Ovary (tissue), 9 donors: ENCODE results near the gene CASD1. TPM values are rescaled to one million over a fixed set of nuclear protein-coding genes. Genes with fewer than 3 reads are reported as not detected.

Experiments used
- DNase-seq, 5 donors: peaks; one replicate each; pipeline ENCODE4 v3.0.0-alpha.2; 2019 to 2020
- H3K27ac ChIP-seq, 2 donors: fragments of 200-600 bp; one replicate each; pipeline versions ENCODE4 v1.5.1 to v1.8.0; 2019 to 2022
- H3K27me3 ChIP-seq: fragments of 200-600 bp; one replicate; pipeline ENCODE4 v1.8.0; 2022
- H3K36me3 ChIP-seq: fragments of 200-600 bp; sonication (generic); one replicate; pipeline ENCODE4 v1.5.1; 2019
- H3K4me1 ChIP-seq: one replicate; pipeline ENCODE4 v1.8.1; 2013; ENCODE audit warnings: mild to moderate bottlenecking, moderate library complexity; ENCODE audit not compliant: insufficient read depth
- H3K4me3 ChIP-seq: fragments of 200-600 bp; sonication (generic); one replicate; pipeline ENCODE4 v1.5.1; 2017
- H3K9me3 ChIP-seq, 2 donors: fragments of 200-600 bp in 1 of 2; sonication (generic) in 1 of 2; one replicate each; pipeline versions ENCODE4 v1.5.1 to v1.8.1; 2013 to 2019; ENCODE audit warnings: mild to moderate bottlenecking in 1 of 2, moderate library complexity in 1 of 2
- CTCF ChIP-seq, 3 donors: fragments of 450-650 bp in 2 of 3; fragments of 200-600 bp in 1 of 3; IDR thresholded peaks; one replicate each; pipeline versions ENCODE4 v1.5.1 to v1.8.0; 2016 to 2022; ENCODE audit warnings: antibody characterized with exemption in 3 of 3, mild to moderate bottlenecking in 1 of 3
- EP300 ChIP-seq: sonication (generic); formaldehyde crosslinking; IDR thresholded peaks from one replicate; pipeline ENCODE4 v1.6.1; 2017; ENCODE audit warnings: antibody characterized with exemption
- POLR2A ChIP-seq: fragments of 450-650 bp; IDR thresholded peaks from one replicate; pipeline ENCODE4 v1.6.1; 2017; ENCODE audit warnings: antibody characterized with exemption, mild to moderate bottlenecking, moderate library complexity
- whole genome bisulfite sequencing, 3 donors: extraction: QIAGEN DNeasy Blood & Tissue Kit in 1 of 3; methylation state at CpG; one replicate each; pipeline versions ENCODE4 v1.1.5 to v1.1.7; 2013 to 2017; 5-methylcytosine and 5-hydroxymethylcytosine counted together
- intact Hi-C, 4 donors: fragments of 100-400 bp; cut with DNase I; formaldehyde crosslinking; loops; one replicate each; pipeline versions ENCODE4 v1.11.0 to v1.15.1; 2022 to 2023
- polyA plus RNA-seq, 2 donors: library from polyadenylated mRNA; stranded (reverse); fragments of 200-250 nt in 1 of 2; fragments of 350-450 nt in 1 of 2; fragmentation: Illumina TruSeq in 1 of 2; extraction: RNeasy Lipid Tissue Mini Kit (QIAGEN cat#74804) in 1 of 2; gene quantifications; one replicate each; pipeline ENCODE4 v1.2.3, GENCODE V29; 2013 to 2014
- total RNA-seq, 7 donors: library from RNA; depleted of rRNA in 2 of 7; stranded (reverse); fragments of >200 nt in 2 of 7; fragmentation: NEBNext Ultra II Directional in 3 of 7; extraction: Animal tissue kit (Norgen Biotek cat#: 25700) in 3 of 7; gene quantifications; one replicate each; pipeline versions ENCODE4 v1.1.0 to v1.2.4, GENCODE V29; 2016 to 2023
- donor health status: DM: no; HTN: no; CAD: no; lungs with moderate emphysema.
- donor health status: DM: no; HTN: no; CAD: no.
- donor health status: Bipolar disorder and iron deficiency.
- donor health status: DM: yes; HTN: yes; CAD: no.
- donor health status: DM: no; HTN: no; CAD: no.
- donor health status: DM: yes; HTN: yes; CAD: no.

The CASD1 gene
- total and polyA plus RNA-seq, 9 donors = 16.7 to 32.1 (median 23.3) TPM

GRCh38 chr7:94512735-94513564 lies 3.3 kb downstream of the CASD1 start:
- Histone ChIP-seq H3K4me3 (no peak overlapping the region), H3K27me3 (no peaks in the 10 kb centered on the region), H3K9me3 (no peaks in the 10 kb centered on the region), H3K36me3 (no peaks in the 10 kb centered on the region), H3K27ac (no peak overlapping the region), H3K4me1 (peaks cover 5% of the 10 kb centered on the region)
- no peak for TF ChIP-seq POLR2A
- TF ChIP-seq CTCF (IDR thresholded peaks at IDR 0.05) = no peak
- no peak for TF ChIP-seq EP300
- intact Hi-C loops = no loop called here
- 81 to 84% (median 83%) methylated on average over 11 of the region's 11 CpGs for WGBS, 3 donors
- DNase-seq = no peak

GRCh38 chr7:94513565-94513860 lies 3.9 kb downstream of the CASD1 start:
- no peaks in the 10 kb centered on the region for H3K9me3 ChIP-seq
- no peak for DNase-seq
- TF ChIP-seq POLR2A = no peak
- TF ChIP-seq CTCF (IDR thresholded peaks at IDR 0.05) = no peak
- no peak for TF ChIP-seq EP300
- no peaks in the 10 kb centered on the region for H3K27me3 ChIP-seq
- intact Hi-C loops = no loop called here
- H3K36me3 ChIP-seq = no peaks in the 10 kb centered on the region
- no peak overlapping the region for H3K4me3 ChIP-seq
- peaks cover 5% of the 10 kb centered on the region for H3K4me1 ChIP-seq
- H3K27ac ChIP-seq = no peak overlapping the region

- no peak for DNase-seq
- WGBS, 3 donors = 62 to 77% (median 69%) methylated on average over 4 of the region's 4 CpGs
- Histone ChIP-seq H3K4me1 (peaks cover 5% of the 10 kb centered on the region), H3K27ac (no peak overlapping the region), H3K36me3 (no peaks in the 10 kb centered on the region), H3K4me3 (no peak overlapping the region), H3K27me3 (no peaks in the 10 kb centered on the region), H3K9me3 (no peaks in the 10 kb centered on the region)
- intact Hi-C loops = no loop called here
- TF ChIP-seq POLR2A (no peak), EP300 (no peak), CTCF (IDR thresholded peaks at IDR 0.05) (no peak)
Measured at GRCh38 chr7:94514140-94514889, 4.7 kb downstream of the CASD1 start.

GRCh38 chr7:94514917-94515316 lies 5.3 kb downstream of the CASD1 start:
- Histone ChIP-seq H3K4me1 (peaks cover 5% of the 10 kb centered on the region), H3K36me3 (no peaks in the 10 kb centered on the region), H3K27me3 (no peaks in the 10 kb centered on the region), H3K9me3 (no peaks in the 10 kb centered on the region), H3K27ac (no peak overlapping the region), H3K4me3 (no peak overlapping the region)
- intact Hi-C loops = no loop called here
- DNase-seq = no peak
- TF ChIP-seq POLR2A = no peak
- no peak for TF ChIP-seq CTCF (IDR thresholded peaks at IDR 0.05)
- TF ChIP-seq EP300 = no peak
